ENCODE measurements around the gene PDE6D. TPM values are rescaled to one million over a fixed set of nuclear protein-coding genes. Genes with fewer than 3 reads are reported as not detected.

Gene PDE6D
- total RNA-seq, 1 experiment from 2014 or later: 31.4 TPM

Other genes with a start within 250 kb of the PDE6D start
- gene TEX44, start 188.4 kb downstream of the PDE6D start, total RNA-seq (2021; ENCODE audit: unreplicated experiment): not detected
- gene PTMA, start 72.8 kb downstream of the PDE6D start, total RNA-seq (2021; ENCODE audit: unreplicated experiment): 1,390 TPM
- 41.3 TPM for gene COPS7B, start 5.2 kb upstream of the PDE6D start, total RNA-seq (2021; ENCODE audit: unreplicated experiment)
- 1.1 TPM for gene NPPC, start 145.1 kb upstream of the PDE6D start, total RNA-seq (2021; ENCODE audit: unreplicated experiment)
- 28.1 TPM for gene DIS3L2, start 180.4 kb upstream of the PDE6D start, total RNA-seq (2021; ENCODE audit: unreplicated experiment)